Transverse colon (tissue), 4 donors: ENCODE measurements around the gene FHAD1. TPM values are rescaled to one million over a fixed set of nuclear protein-coding genes. Genes with fewer than 3 reads are reported as not detected.

ENCODE experiments used
- DNase-seq: peaks from one replicate; pipeline ENCODE4 v3.0.0-alpha.2; 2019
- H3K27ac ChIP-seq, 4 donors: fragments of 200-600 bp; sonication (generic); 2 replicates each; pipeline ENCODE4 v1.5.1; 2016 to 2018; ENCODE audit warnings: inconsistent platforms in 4 of 4
- H3K27me3 ChIP-seq: fragments of 200-600 bp; sonication (generic); 2 replicates; pipeline ENCODE4 v1.5.1; 2017; ENCODE audit warnings: inconsistent platforms
- H3K36me3 ChIP-seq, 4 donors: fragments of 200-600 bp; sonication (generic); 2 replicates each; pipeline ENCODE4 v1.5.1; 2017 to 2019; ENCODE audit warnings: inconsistent platforms in 4 of 4
- H3K4me1 ChIP-seq, 4 donors: fragments of 200-600 bp; sonication (generic); 2 replicates each; pipeline ENCODE4 v1.5.1; 2017 to 2020; ENCODE audit warnings: inconsistent platforms in 4 of 4
- H3K4me3 ChIP-seq, 4 donors: fragments of 200-600 bp; sonication (generic); 1 replicate in 1 of 4; 2 replicates in 3 of 4; pipeline versions ENCODE4 v1.5.1 to v1.6.1; 2017 to 2019; ENCODE audit warnings: inconsistent platforms in 4 of 4
- H3K9me3 ChIP-seq, 2 donors: fragments of 200-600 bp; sonication (generic); 2 replicates each; pipeline ENCODE4 v1.5.1; 2017 to 2019; ENCODE audit warnings: inconsistent platforms in 2 of 2
- CTCF ChIP-seq, 5 experiments: fragments of 200-600 bp in 3 of 5; fragments of 450-650 bp in 2 of 5; sonication (generic) in 3 of 5; IDR thresholded peaks; 1 replicate in 2 of 5; 2 replicates in 3 of 5; pipeline ENCODE4 v1.5.1; 2016 to 2017; ENCODE audit warnings: antibody characterized with exemption in 5 of 5, inconsistent platforms in 3 of 5, mild to moderate bottlenecking in 2 of 5, moderate library complexity in 1 of 5
- EP300 ChIP-seq: sonication (generic); formaldehyde crosslinking; IDR thresholded peaks from one replicate; pipeline ENCODE4 v1.6.1; 2017; ENCODE audit warnings: antibody characterized with exemption, low read depth
- POLR2A ChIP-seq: fragments of 450-650 bp; IDR thresholded peaks from one replicate; pipeline ENCODE4 v1.6.1; 2016; ENCODE audit warnings: antibody characterized with exemption, mild to moderate bottlenecking, moderate library complexity
- POLR2AphosphoS5 ChIP-seq, 3 donors: sonication (generic); formaldehyde crosslinking; IDR thresholded peaks; one replicate each; pipeline ENCODE4 v1.6.1; 2016; ENCODE audit warnings: antibody characterized with exemption in 3 of 3
- WGBS, 2 donors: methylation state at CpG; one replicate each; pipeline ENCODE4 v1.1.5; 2018; ENCODE audit warnings: low coverage in 1 of 2; 5-methylcytosine and 5-hydroxymethylcytosine counted together
- in situ Hi-C, 4 donors: fragments of 200-750 bp; cut with MboI; loops; one replicate each; pipeline versions ENCODE4 v1.15.0 to v1.15.1; 2017; ENCODE audit warnings: low sequenced_read_pairs in 3 of 4, low pct_ligation_motif_present in 1 of 4, low pct_unique_long_range_greater_than_20kb in 1 of 4
- intact Hi-C: fragments of 100-400 bp; cut with DNase I; formaldehyde crosslinking; loops from one replicate; pipeline ENCODE4 v1.15.1; 2023; ENCODE audit warnings: low total_unique reads
- total RNA-seq, 4 donors: library from RNA; depleted of rRNA; stranded (reverse); fragments of >200 nt; gene quantifications; one replicate each; pipeline ENCODE4 v1.1.0, GENCODE V29; 2016

Gene FHAD1
- total RNA-seq, 4 donors from 2014 or later = 0.75 to 0.82 TPM; not detected in 2

- H3K9me3 ChIP-seq = no peaks in the 10 kb centered on the region
- DNase-seq = no peak
- H3K4me3 ChIP-seq = no peak overlapping the region
- no peaks in the 10 kb centered on the region for H3K36me3 ChIP-seq
- peaks cover 0 to 18% (median 13%) of the 10 kb centered on the region in 4 donors for H3K4me1 ChIP-seq
- 30 to 73% methylated on average over 1 to 13 of the region's 13 CpGs for WGBS, 2 donors
- H3K27me3 ChIP-seq = no peaks in the 10 kb centered on the region
- in situ Hi-C loops = no loop called here
- intact Hi-C loops = no loop called here
- TF ChIP-seq EP300 (no peak), POLR2AphosphoS5 (IDR thresholded peaks at IDR 0.05) (no peak), CTCF (IDR thresholded peaks at IDR 0.05) (no peak), POLR2A (no peak)
- H3K27ac ChIP-seq = no peak overlapping the region
These were observed 64.2 kb downstream of the FHAD1 start for GRCh38 chr1:15311122-15311822.

- Histone ChIP-seq H3K27me3 (no peaks in the 10 kb centered on the region), H3K27ac (no peak overlapping the region), H3K9me3 (no peaks in the 10 kb centered on the region), H3K36me3 (no peaks in the 10 kb centered on the region), H3K4me3 (no peak overlapping the region), H3K4me1 (peaks cover 0 to 18% (median 13%) of the 10 kb centered on the region in 4 donors)
- WGBS, 2 donors = 85% methylated on average over 7 of the region's 7 CpGs; no CpG with 5 or more reads in 1 of the 2 donors
- TF ChIP-seq POLR2A = no peak
- TF ChIP-seq EP300 = no peak
- TF ChIP-seq CTCF (IDR thresholded peaks at IDR 0.05) = no peak
- no peak for TF ChIP-seq POLR2AphosphoS5 (IDR thresholded peaks at IDR 0.05)
- intact Hi-C loops = no loop called here
- in situ Hi-C loops = no loop called here
- DNase-seq = no peak
These were observed 64.9 kb downstream of the FHAD1 start for GRCh38 chr1:15311880-15312279.

- DNase-seq = no peak
- peaks cover 0 to 11% (median 9%) of the 10 kb centered on the region in 4 donors for H3K4me1 ChIP-seq
- intact Hi-C loops = no loop called here
- no peak overlapping the region for H3K4me3 ChIP-seq
- H3K27me3 ChIP-seq = no peaks in the 10 kb centered on the region
- TF ChIP-seq CTCF (IDR thresholded peaks at IDR 0.05) (no peak), POLR2AphosphoS5 (IDR thresholded peaks at IDR 0.05) (no peak), POLR2A (no peak), EP300 (no peak)
- 78 to 82% methylated on average over 9 to 16 of the region's 16 CpGs for WGBS, 2 donors
- no peak overlapping the region for H3K27ac ChIP-seq
- in situ Hi-C loops = no loop called here
- no peaks in the 10 kb centered on the region for H3K36me3 ChIP-seq
- H3K9me3 ChIP-seq = no peaks in the 10 kb centered on the region
These were observed 65.8 kb downstream of the FHAD1 start for GRCh38 chr1:15312626-15313411.

GRCh38 chr1:15314328-15315281, 67.6 kb downstream of the FHAD1 start:
- in situ Hi-C loops (no loop called here), intact Hi-C loops (no loop called here)
- no peaks in the 10 kb centered on the region for H3K36me3 ChIP-seq
- 86 to 89% methylated on average over 13 to 26 of the region's 26 CpGs for WGBS, 2 donors
- H3K27ac ChIP-seq = no peak overlapping the region
- TF ChIP-seq POLR2A (no peak), EP300 (no peak)
- H3K4me3 ChIP-seq = no peak overlapping the region
- no peaks in the 10 kb centered on the region for H3K27me3 ChIP-seq
- no peaks in the 10 kb centered on the region for H3K4me1 ChIP-seq
- H3K9me3 ChIP-seq = no peaks in the 10 kb centered on the region
- DNase-seq = no peak
